Activated CD8-positive, alpha-beta memory T cell treated with anti-CD3 and anti-CD28 coated beads, Interleukin-2, amount 50 U/mL, for 48 hours (primary cell): Measurements from ENCODE around the gene MACO1.
"Not testable (repeated sequence)": the region's sequence is repeated elsewhere in the genome, so short reads cannot be mapped to it uniquely, and the experiment has no call there.

Source experiments
- DNase-seq: peaks from one replicate; pipeline ENCODE4 v3.0.0-alpha.2; 2020

Gene MACO1, protein sequence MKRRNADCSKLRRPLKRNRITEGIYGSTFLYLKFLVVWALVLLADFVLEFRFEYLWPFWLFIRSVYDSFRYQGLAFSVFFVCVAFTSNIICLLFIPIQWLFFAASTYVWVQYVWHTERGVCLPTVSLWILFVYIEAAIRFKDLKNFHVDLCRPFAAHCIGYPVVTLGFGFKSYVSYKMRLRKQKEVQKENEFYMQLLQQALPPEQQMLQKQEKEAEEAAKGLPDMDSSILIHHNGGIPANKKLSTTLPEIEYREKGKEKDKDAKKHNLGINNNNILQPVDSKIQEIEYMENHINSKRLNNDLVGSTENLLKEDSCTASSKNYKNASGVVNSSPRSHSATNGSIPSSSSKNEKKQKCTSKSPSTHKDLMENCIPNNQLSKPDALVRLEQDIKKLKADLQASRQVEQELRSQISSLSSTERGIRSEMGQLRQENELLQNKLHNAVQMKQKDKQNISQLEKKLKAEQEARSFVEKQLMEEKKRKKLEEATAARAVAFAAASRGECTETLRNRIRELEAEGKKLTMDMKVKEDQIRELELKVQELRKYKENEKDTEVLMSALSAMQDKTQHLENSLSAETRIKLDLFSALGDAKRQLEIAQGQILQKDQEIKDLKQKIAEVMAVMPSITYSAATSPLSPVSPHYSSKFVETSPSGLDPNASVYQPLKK

DNA sequence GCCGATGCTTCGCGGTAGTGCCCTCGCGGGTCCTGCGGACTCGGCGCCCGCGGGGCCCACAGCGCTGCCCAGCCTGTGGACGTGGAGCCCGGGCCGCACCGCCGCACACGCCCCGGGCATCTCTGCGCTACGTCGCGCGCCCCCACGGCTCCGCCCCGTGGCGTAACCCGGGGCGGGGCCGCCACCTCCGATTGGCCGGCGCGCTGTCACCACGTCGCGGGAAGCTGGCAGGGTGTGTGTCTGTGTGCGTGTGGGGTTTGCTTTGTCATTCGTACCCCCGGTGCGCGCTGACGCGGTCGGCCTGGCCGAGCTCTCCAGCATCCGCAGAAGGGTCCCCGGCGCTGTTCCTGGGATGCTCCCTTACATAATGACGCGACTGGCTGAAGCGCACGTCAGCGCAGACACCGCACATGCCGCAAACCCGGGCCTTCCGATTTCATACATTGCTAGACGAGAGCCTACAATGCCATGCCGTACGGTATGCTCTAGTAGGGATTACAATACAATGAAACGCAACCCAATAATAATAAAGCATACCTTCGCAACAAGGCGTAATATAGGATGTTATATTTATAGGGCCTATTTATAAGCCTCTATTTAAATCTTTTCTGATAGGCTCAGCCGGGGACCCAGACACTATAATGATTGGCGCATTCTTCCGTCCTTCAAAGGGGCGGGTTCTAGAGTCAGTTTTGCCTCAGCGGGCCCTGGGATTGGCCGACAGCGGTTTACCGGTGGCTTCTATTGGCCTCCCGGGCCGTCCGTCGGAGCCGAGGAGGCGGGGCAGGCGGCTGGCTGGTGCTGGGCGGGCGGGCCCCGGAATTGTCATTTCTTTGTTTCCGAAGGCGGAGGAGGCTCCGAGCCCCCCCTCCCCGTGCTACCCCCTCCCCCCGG lies at the start of gene MACO1:
TSS of gene MACO1 (plus strand) at position 825 of the 894 bp plus-strand sequence. CDS start 202 bp downstream, outside the sequence.
- peak; percentile 97 for DNase-seq

DNA sequence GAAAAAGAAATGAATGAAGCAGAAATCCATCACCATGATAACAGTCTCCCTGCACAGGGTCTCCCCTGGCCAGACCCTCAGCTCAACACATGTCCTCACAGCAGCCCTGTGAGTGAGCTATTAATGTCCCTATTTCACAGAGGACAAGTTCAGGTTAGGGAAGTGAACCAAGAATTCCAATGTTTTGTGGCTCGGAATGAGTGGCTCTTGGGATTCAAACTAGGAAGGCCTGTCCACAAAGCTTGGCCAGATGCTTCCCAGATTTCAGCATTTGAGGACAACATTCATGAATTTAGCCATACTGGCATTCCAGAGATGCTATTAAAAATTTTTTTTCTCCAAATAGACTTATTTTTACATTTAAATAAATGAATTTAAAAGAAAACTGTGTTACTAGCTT lies 48.2 kb upstream of the MACO1 start:
- not testable (repeated sequence) for DNase-seq

GRCh38 chr1:25383090-25383489 lies 47.6 kb upstream of the MACO1 start:
- not testable (repeated sequence) for DNase-seq

GRCh38 chr1:25383875-25384274 lies 46.8 kb upstream of the MACO1 start:
- not testable (repeated sequence) for DNase-seq

DNA sequence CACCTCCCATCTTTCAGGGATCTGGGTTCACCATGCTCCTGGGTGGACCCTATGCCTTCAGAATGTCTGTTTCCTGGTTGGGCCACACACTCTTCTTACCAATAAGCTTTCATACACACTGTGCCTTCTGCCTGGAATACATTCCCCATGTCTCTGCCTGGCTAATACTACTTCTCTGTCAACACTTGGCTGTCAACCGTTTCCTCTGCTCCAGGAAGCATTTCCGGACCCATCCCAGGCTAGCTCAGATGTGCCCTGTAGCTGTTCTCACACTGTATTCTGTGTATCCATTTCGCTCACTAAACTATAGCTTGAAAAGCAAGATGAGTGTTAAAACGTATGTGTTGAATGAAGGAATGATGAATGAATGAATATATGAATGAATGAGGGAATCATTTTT lies 43.6 kb upstream of the MACO1 start:
- not testable (repeated sequence) for DNase-seq

GRCh38 chr1:25388691-25389090 lies 42.0 kb upstream of the MACO1 start:
- DNase-seq, result not testable (repeated sequence)

DNA sequence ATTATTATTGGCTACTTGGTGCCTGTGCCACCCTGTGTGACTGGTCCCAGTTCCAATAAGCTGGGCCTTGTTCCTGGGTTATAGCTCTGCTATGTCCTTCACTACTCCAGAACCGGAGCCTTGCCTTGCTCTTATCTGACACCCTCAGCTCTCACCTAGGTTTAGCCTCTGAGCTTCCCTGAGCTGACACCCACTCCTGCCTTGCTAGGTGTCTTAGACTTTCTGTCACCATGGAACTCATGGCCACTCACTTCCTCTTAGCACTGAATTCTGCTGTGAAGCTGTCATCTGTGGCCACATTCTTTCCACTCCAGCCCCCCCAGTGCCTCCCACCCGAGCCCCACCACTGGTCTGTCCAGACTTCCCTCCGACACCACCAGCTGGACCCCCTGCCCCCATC lies 41.0 kb upstream of the MACO1 start:
- not testable (repeated sequence) for DNase-seq

GRCh38 chr1:25392841-25393240 lies 37.9 kb upstream of the MACO1 start:
- DNase-seq, result no peak

DNA sequence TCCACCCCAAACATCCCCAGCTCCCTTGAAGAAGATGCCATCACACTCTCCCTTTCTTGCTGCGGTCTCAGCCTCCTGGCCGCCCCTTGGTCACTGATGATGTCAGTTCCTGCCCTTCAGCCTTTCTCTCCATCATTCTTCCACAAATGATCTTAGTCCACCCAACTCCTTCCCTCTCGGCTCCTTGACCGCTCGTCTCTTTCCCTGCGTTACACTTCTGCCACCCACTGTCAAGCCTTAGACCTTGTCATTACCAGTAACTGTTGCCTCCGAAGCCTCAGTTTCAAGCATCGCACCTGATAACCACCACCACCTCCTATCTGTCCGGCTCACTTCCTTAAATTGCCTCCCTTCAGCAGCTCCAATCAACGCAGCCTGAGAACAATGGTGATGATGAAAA lies 33.1 kb upstream of the MACO1 start:
- DNase-seq, result not testable (repeated sequence)

- not testable (repeated sequence) for DNase-seq
Measured at GRCh38 chr1:25398079-25398478, 32.6 kb upstream of the MACO1 start.

- DNase-seq, result not testable (repeated sequence)
Measured at GRCh38 chr1:25402947-25403803, 27.5 kb upstream of the MACO1 start.

GRCh38 chr1:25405731-25406305 lies 24.9 kb upstream of the MACO1 start:
- not testable (repeated sequence) for DNase-seq

DNA sequence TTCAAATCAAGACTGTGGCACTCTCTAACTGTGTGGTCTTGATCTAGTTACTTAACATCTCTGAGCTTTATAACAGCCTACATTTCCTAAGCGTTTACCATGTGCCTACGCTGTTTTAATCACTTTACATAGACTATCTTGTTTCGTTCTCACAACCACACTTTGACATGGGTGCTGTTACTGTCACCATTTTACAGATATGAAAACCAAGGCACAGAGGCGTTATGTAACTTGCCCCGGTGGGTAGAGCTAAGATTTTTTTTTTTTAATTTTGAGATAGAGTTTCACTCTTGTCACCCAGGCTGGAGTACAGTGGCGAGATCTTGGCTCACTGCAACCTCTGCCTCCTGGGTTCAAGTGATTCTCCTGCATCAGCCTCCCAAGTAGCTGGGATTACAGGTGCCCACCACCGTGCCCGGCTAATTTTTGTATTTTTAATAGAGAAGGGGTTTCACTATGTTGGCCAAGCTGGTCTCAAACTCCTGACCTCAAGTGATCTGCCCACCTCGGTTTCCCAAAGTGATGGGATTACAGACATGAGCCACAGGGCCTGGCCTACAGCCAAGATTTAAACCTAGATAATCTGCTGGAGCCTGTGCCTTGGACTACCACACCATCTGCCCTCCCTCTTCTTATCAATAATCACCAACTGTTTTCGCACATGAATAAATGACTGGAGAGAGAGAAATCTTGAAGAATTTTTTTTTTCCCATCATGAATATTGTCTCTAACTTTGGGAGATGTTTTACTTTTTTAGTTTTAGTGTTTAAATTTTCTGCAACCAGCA lies 20.9 kb upstream of the MACO1 start:
- DNase-seq, result not testable (repeated sequence)

- DNase-seq, result not testable (repeated sequence)
Measured at GRCh38 chr1:25412872-25413623, 17.6 kb upstream of the MACO1 start.

- not testable (repeated sequence) for DNase-seq
Measured at GRCh38 chr1:25414157-25414556, 16.5 kb upstream of the MACO1 start.

DNA sequence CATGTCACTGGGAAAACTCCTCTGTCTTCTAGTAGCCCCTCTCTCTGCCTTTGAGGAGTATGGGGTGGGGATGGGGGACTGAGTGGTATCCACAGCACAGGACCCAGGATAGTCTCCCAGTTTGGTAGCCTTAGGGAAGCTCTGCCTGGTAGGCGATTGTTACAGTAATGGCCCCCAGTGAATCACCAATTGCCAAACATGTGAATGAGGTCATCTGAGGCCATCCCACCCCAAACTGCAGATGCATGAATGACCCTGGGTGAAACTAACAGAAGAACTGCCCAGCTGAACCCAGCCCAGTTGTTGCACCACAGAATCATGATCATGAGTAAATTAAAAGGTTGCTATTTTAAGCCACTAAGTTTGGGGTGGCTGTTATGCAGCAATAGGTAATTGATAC lies 16.1 kb upstream of the MACO1 start:
- DNase-seq, result not testable (repeated sequence)

DNA sequence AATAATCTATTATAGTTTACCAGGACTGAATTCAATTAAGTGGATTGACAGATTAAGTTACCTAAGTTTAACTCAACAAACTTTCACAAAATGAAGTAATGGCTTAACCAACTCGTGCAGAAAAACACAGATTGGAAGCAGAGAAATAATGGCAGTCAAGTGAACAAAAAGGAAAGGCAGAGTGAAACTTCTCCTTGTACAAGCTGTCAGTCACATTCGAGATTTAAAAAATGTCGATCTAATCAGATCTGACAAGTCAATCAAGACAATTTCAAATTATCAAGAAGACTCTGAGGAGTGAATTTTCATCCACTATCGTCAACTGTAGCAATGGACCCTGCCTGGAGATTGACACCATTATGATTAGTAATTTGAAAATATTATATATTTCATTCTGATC lies 13.4 kb upstream of the MACO1 start:
- not testable (repeated sequence) for DNase-seq

DNA sequence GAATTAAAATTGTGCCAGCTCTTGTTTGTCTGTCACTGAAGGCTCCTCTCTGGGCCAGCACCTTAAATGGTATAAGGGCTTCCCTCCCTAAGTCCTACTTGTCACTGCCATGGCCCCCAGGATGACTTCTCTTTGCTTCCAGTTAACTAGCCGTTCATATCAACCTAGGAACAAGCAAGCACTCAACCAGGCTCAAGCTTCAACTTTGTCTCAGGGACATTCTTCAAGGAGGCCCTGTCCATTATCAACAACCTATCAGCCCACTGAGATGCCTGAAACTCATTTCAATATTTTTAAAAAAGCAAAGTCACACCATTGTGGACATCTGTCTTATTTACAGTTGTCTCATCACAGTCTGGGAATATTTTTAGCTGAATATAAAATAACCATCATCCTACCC lies 11.4 kb upstream of the MACO1 start:
- DNase-seq, result not testable (repeated sequence)

- DNase-seq, result not testable (repeated sequence)
Measured at GRCh38 chr1:25420715-25421114, 10.0 kb upstream of the MACO1 start, which contains the start of gene RHCE. Gene RHCE (minus strand): TSS chr1:25420825. CDS start chr1:25420786, 39 bp downstream.

GRCh38 chr1:25423206-25423605 lies 7.5 kb upstream of the MACO1 start:
- DNase-seq, result not testable (repeated sequence)
